Chondrocyte (in vitro differentiated cells): ENCODE data around the gene KLF7. TPM values are rescaled to one million over a fixed set of nuclear protein-coding genes. Genes with fewer than 3 reads are reported as not detected.

ENCODE experiments used
- DNase-seq: peaks from one replicate; pipeline ENCODE4 v3.0.0; 2021; ENCODE audit warnings: mixed read lengths, low spot score
- H3K27ac Mint-ChIP-seq: one replicate; pipeline ENCODE4 v1.8.0; 2021; ENCODE audit warnings: mild to moderate bottlenecking, moderate library complexity, mixed read lengths; ENCODE audit not compliant: unreplicated experiment
- H3K27me3 Mint-ChIP-seq: 2 replicates; pipeline ENCODE4 v1.8.0; 2021; ENCODE audit warnings: low read depth, mixed read lengths
- H3K36me3 Mint-ChIP-seq: 2 replicates; pipeline ENCODE4 v1.8.0; 2021; ENCODE audit warnings: low read depth, mixed read lengths
- H3K4me1 Mint-ChIP-seq: 2 replicates; pipeline ENCODE4 v1.8.0; 2021; ENCODE audit warnings: low read depth, mild to moderate bottlenecking, mixed read lengths
- H3K4me3 Mint-ChIP-seq: one replicate; pipeline ENCODE4 v1.8.0; 2021; ENCODE audit warnings: mild to moderate bottlenecking, moderate library complexity, mixed read lengths; ENCODE audit not compliant: unreplicated experiment
- H3K9me3 Mint-ChIP-seq: 2 replicates; pipeline ENCODE4 v1.8.0; 2021; ENCODE audit warnings: low read depth, mixed read lengths
- CTCF ChIP-seq: fragments of 200-600 bp; sonication (generic); IDR thresholded peaks from 2 replicates; pipeline ENCODE4 v1.5.0; 2021; ENCODE audit warnings: antibody characterized with exemption, mild to moderate bottlenecking, moderate library complexity
- total RNA-seq: library from RNA; stranded (reverse); gene quantifications from 3 replicates; pipeline ENCODE4 v1.2.1, GENCODE V29; 2021

Gene KLF7
- total RNA-seq, 1 donor from 2014 or later, result 38.5 TPM

- no peak for TF ChIP-seq CTCF
- peaks cover 11% of the 10 kb centered on the region for H3K36me3 Mint-ChIP-seq
- peaks cover 29% of the 10 kb centered on the region for H3K4me1 Mint-ChIP-seq
- H3K9me3 Mint-ChIP-seq, result no peaks in the 10 kb centered on the region
- no peak overlapping the region for H3K27ac Mint-ChIP-seq
- H3K27me3 Mint-ChIP-seq, result no peaks in the 10 kb centered on the region
- DNase-seq, result no peak
- no peak overlapping the region for H3K4me3 Mint-ChIP-seq
These were observed 93.9 kb downstream of the KLF7 start for GRCh38 chr2:207071820-207072219.

GRCh38 chr2:207067473-207067872 lies 98.3 kb downstream of the KLF7 start:
- Mint-ChIP-seq H3K27ac (no peak overlapping the region), H3K4me3 (no peak overlapping the region), H3K4me1 (peaks cover 12% of the 10 kb centered on the region), H3K27me3 (no peaks in the 10 kb centered on the region), H3K9me3 (no peaks in the 10 kb centered on the region), H3K36me3 (no peaks in the 10 kb centered on the region)
- no peak for TF ChIP-seq CTCF
- no peak for DNase-seq

- no peak overlapping the region for H3K4me3 Mint-ChIP-seq
- no peaks in the 10 kb centered on the region for H3K27me3 Mint-ChIP-seq
- no peak for TF ChIP-seq CTCF
- no peak for DNase-seq
- peaks cover 12% of the 10 kb centered on the region for H3K4me1 Mint-ChIP-seq
- no peak overlapping the region for H3K27ac Mint-ChIP-seq
- no peaks in the 10 kb centered on the region for H3K9me3 Mint-ChIP-seq
- H3K36me3 Mint-ChIP-seq, result no peaks in the 10 kb centered on the region
These were observed 98.8 kb downstream of the KLF7 start for GRCh38 chr2:207066791-207067460.

- no peak for DNase-seq
- H3K4me1 Mint-ChIP-seq, result peaks cover 12% of the 10 kb centered on the region
- H3K4me3 Mint-ChIP-seq, result no peak overlapping the region
- H3K27ac Mint-ChIP-seq, result no peak overlapping the region
- no peaks in the 10 kb centered on the region for H3K27me3 Mint-ChIP-seq
- no peaks in the 10 kb centered on the region for H3K9me3 Mint-ChIP-seq
- H3K36me3 Mint-ChIP-seq, result no peaks in the 10 kb centered on the region
- TF ChIP-seq CTCF, result no peak
These were observed 99.6 kb downstream of the KLF7 start for GRCh38 chr2:207066166-207066565.

GRCh38 chr2:207064128-207064690 lies 101.5 kb downstream of the KLF7 start:
- Mint-ChIP-seq H3K27me3 (no peaks in the 10 kb centered on the region), H3K4me3 (no peak overlapping the region), H3K9me3 (no peaks in the 10 kb centered on the region), H3K4me1 (peaks cover 10% of the 10 kb centered on the region), H3K27ac (no peak overlapping the region), H3K36me3 (no peaks in the 10 kb centered on the region)
- TF ChIP-seq CTCF, result no peak
- no peak for DNase-seq
